GM06990 (cell line): ENCODE measurements around the gene DSCAML1.

Experiments used
- DNase-seq: peaks from one replicate; pipeline ENCODE4 v3.0.0-alpha.2; 2011; ENCODE audit not compliant: insufficient read length; ENCODE audit errors: extremely low read depth
- H3K27me3 ChIP-seq: replicated peaks from 2 replicates; pipeline ENCODE4 v1.6.0; 2011; ENCODE audit warnings: low read length; ENCODE audit not compliant: control insufficient read depth, insufficient read depth
- H3K36me3 ChIP-seq: 2 replicates; pipeline ENCODE4 v1.5.1; 2011; ENCODE audit warnings: low read length; ENCODE audit not compliant: control insufficient read depth, insufficient read depth
- H3K4me3 ChIP-seq: replicated peaks from 2 replicates; pipeline ENCODE4 v1.5.1; 2011; ENCODE audit warnings: low read depth, mild to moderate bottlenecking, control low read depth, low read length
- CTCF ChIP-seq: IDR thresholded peaks from 2 replicates; pipeline ENCODE4 v1.5.1; 2011; ENCODE audit warnings: low read length, control low read depth, mild to moderate bottlenecking, inconsistent platforms; ENCODE audit not compliant: insufficient read depth, poor library complexity, severe bottlenecking

DSCAML1 gene

GRCh38 chr11:117796456-117796871, 552 bp downstream of the DSCAML1 start:
- no peak for DNase-seq
- no peak for TF ChIP-seq CTCF
- H3K27me3 ChIP-seq: peaks cover 2% of the 10 kb centered on the region
- H3K36me3 ChIP-seq: no peaks in the 10 kb centered on the region
- H3K4me3 ChIP-seq: no peak overlapping the region

- Histone ChIP-seq H3K36me3 (no peaks in the 10 kb centered on the region), H3K27me3 (peaks cover 2% of the 10 kb centered on the region), H3K4me3 (no peak overlapping the region)
- TF ChIP-seq CTCF: no peak
- DNase-seq: no peak
These were observed 1.2 kb downstream of the DSCAML1 start for GRCh38 chr11:117795638-117796455.

GRCh38 chr11:117794772-117795629, 2.0 kb downstream of the DSCAML1 start:
- Histone ChIP-seq H3K4me3 (no peak overlapping the region), H3K27me3 (peaks cover 2% of the 10 kb centered on the region), H3K36me3 (no peaks in the 10 kb centered on the region)
- DNase-seq: no peak
- no peak for TF ChIP-seq CTCF

GRCh38 chr11:117794135-117794534, 2.9 kb downstream of the DSCAML1 start:
- Histone ChIP-seq H3K36me3 (no peaks in the 10 kb centered on the region), H3K4me3 (no peak overlapping the region), H3K27me3 (peaks cover 2% of the 10 kb centered on the region)
- no peak for DNase-seq
- TF ChIP-seq CTCF: no peak

- H3K27me3 ChIP-seq: no peaks in the 10 kb centered on the region; the same call in none of the 2 replicates
- no peaks in the 10 kb centered on the region for H3K36me3 ChIP-seq
- no peak for TF ChIP-seq CTCF
- no peak overlapping the region for H3K4me3 ChIP-seq
- no peak for DNase-seq
These were observed 3.4 kb downstream of the DSCAML1 start for GRCh38 chr11:117793583-117793982.
